Large intestine (tissue), 12 donors: Measurements from ENCODE around the gene SCRT2. TPM values are rescaled to one million over a fixed set of nuclear protein-coding genes. Genes with fewer than 3 reads are reported as not detected.
"Not testable (repeated sequence)": the region's sequence is repeated elsewhere in the genome, so short reads cannot be mapped to it uniquely, and the experiment has no call there.

Experiments
- DNase-seq, 2 donors: peaks; one replicate each; pipeline versions ENCODE4 v3.0.0 to v3.0.0-alpha.2; 2013
- H3K27ac ChIP-seq: one replicate; pipeline ENCODE4 v1.5.1; 2013; ENCODE audit warnings: low read length
- H3K27me3 ChIP-seq: 2 replicates; pipeline ENCODE4 v1.6.1; 2013; ENCODE audit warnings: low read length; ENCODE audit not compliant: control insufficient read depth, insufficient read depth
- H3K36me3 ChIP-seq: 2 replicates; pipeline ENCODE4 v1.6.1; 2013; ENCODE audit warnings: low read length; ENCODE audit not compliant: control insufficient read depth, insufficient read depth
- H3K4me1 ChIP-seq: one replicate; pipeline ENCODE4 v1.6.1; 2013; ENCODE audit warnings: low read length; ENCODE audit not compliant: control insufficient read depth, insufficient read depth
- H3K4me3 ChIP-seq: one replicate; pipeline ENCODE4 v1.5.1; 2013; ENCODE audit warnings: low read length
- H3K9me3 ChIP-seq: one replicate; pipeline ENCODE4 v1.6.1; 2013; ENCODE audit warnings: mild to moderate bottlenecking, low read depth, low read length, moderate library complexity; ENCODE audit not compliant: control insufficient read depth
- WGBS: methylation state at CpG from one replicate; pipeline ENCODE4 v1.1.5; 2013; ENCODE audit warnings: low lambda C conversion rate; ENCODE audit not compliant: insufficient coverage; 5-methylcytosine and 5-hydroxymethylcytosine counted together
- long read RNA-seq, 11 donors: transcript quantifications; one replicate each; lab custom pipeline, GENCODE V29; 2026
- polyA plus RNA-seq: library from polyadenylated mRNA; unstranded; fragments of 120-200 nt; gene quantifications from one replicate; pipeline ENCODE4 v1.2.1, GENCODE V29; 2013

Gene SCRT2
- 0.01 TPM for polyA plus RNA-seq
- long read RNA-seq, donor 1, result 0 reads
- long read RNA-seq, donor 2, result 0 reads
- long read RNA-seq, donor 3, result 0 reads
- long read RNA-seq, donor 4, result 0 reads
- long read RNA-seq, donor 5, result 0 reads
- long read RNA-seq, donor 6, result 0 reads
- long read RNA-seq, donor 7, result 0 reads
- long read RNA-seq, donor 8, result 0 reads
- long read RNA-seq, donor 9, result 0 reads
- long read RNA-seq, donor 10, result 0 reads
- long read RNA-seq, donor 11, result 0 reads

DNA sequence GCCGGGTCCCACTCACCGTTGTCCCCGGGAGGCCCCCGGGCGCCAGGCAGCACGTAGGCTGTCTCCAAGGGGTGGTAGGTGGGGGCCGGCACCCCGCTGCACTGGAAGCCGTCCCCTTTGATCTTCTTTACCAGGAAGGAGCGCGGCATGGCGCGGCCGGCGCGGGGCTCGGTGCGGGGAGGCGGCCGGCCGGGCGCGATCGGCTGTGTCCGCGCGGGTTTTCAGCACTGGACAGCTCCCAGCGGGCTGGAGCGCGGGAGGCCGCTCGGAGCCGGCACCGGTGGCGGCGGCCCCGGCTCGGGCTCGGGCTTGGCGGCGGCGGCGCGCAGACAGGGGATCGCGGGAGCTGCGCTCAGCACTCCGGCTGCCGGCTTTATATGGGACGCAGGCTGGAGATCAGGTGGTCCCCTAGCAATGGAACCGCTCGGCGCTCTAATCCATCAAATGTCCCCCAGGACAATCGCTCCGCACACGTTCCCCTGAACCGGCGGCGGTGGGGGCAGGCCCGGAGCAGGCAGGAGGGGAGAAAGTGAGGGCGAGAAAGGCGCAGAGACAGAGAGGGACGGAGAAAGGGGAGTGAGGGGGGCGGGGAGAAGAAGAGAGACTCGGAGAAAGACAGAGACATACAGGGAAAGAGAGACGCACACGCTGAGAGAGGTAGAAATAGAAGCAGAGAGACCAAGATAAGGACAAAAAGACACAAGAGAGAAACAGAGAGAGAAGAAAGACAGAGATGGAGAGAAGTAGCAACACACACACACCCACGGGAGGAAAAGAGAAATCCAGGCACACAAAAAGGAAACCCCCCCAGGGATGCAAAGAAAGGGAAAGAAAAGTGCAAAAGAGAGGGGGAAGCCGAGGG is at the start of gene SCRT2:
Gene SCRT2, minus strand, starts transcription at position 350 of the 862 bp plus-strand sequence. Its CDS starts 201 bp downstream, at position 149.
- H3K27me3 ChIP-seq, result peaks cover 79% of the 10 kb centered on the region
- H3K4me3 ChIP-seq, result peak within 1 kb of the TSS; percentile 21
- peak; percentile 71 to 83 for DNase-seq
- H3K27ac ChIP-seq, result no peak within 1 kb of the TSS
- 0% methylated on average over 3 of the region's 69 CpGs for WGBS
- no peaks in the 10 kb centered on the region for H3K36me3 ChIP-seq
- H3K4me1 ChIP-seq, result peaks cover 7% of the 10 kb centered on the region
- H3K9me3 ChIP-seq, result no peaks in the 10 kb centered on the region

GRCh38 chr20:724797-725196 is 49.2 kb upstream of the SCRT2 start:
- H3K4me3 ChIP-seq, H3K27ac ChIP-seq, H3K9me3 ChIP-seq, H3K4me1 ChIP-seq, H3K36me3 ChIP-seq, DNase-seq: not testable (repeated sequence)
- H3K27me3 ChIP-seq, result peaks cover 71% of the 10 kb centered on the region
- no CpG with 5 or more reads among the region's 7 CpGs for WGBS

DNA sequence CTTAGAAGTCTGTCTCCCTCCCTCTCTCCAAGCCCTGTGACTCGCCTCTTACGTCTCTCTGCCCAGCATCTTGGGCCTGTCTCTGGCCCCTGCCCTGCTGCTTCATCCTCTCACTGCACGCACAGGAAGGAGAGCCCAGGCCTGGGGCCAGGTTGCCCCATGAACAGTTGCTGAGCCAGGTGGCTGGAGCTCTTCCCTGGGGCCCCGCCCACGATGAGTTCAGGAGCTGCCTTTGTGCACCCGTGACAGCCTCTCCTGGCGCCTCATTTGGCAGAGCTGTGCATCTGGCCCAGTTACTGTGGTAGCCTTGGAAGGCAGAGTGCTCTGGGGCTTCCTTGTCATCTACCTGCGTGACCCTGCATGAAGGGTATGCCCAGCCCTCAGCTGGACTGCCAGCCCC is 48.2 kb upstream of the SCRT2 start:
- H3K9me3 ChIP-seq, result no peaks in the 10 kb centered on the region
- DNase-seq, result no peak
- H3K4me1 ChIP-seq, result peaks cover 3% of the 10 kb centered on the region
- peaks cover 64% of the 10 kb centered on the region for H3K27me3 ChIP-seq
- H3K36me3 ChIP-seq, result no peaks in the 10 kb centered on the region
- WGBS, result 50% methylated on average over 2 of the region's 8 CpGs
- H3K4me3 ChIP-seq, result no peak overlapping the region
- no peak overlapping the region for H3K27ac ChIP-seq

DNA sequence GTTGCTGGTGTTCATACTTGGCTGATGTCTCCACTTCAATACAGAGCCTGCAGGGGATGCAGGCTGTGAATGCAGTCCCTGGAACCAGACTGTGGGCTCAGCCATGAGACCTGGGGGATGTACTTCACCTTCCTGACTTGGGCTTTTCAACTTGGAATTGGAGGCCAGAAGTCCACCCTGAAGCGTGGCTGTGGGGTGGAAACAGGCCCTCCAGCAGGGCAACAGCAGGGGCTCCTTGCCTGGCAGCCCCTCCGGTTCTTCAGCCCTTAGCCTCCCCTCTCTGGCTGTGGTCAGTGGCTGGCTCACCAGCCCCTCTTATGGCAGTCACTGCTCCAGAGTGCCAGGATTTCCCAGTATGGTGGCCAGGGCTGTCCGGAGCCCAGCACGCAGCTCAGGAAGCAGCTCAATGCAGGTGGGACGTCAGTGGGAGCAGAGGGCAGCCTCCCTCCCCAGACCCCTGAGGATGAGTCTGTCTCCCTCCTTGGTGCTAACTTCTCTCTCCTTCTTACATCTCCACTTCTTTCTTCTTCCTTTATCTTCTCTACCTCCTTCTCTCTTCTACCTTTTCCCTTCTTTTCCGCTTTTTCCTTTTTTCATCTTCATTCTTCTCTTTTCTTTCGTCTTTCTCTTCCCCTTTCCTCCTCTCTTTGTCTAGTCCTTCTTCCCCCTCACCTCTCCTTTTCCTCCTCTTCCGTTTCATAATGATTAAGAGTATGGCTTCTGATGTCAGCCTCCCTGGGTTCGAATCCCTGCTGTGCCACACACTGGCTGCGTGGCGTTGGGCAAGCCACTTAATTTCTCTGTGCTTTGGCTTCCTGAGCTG is 47.4 kb upstream of the SCRT2 start:
- Histone ChIP-seq H3K36me3 (no peaks in the 10 kb centered on the region), H3K9me3 (no peaks in the 10 kb centered on the region), H3K27me3 (peaks cover 58% of the 10 kb centered on the region), H3K4me3 (no peak overlapping the region), H3K27ac (no peak overlapping the region), H3K4me1 (no peaks in the 10 kb centered on the region)
- 79% methylated on average over 3 of the region's 11 CpGs for whole genome bisulfite sequencing
- DNase-seq, result no peak

GRCh38 chr20:721876-722275 is 46.3 kb upstream of the SCRT2 start:
- Histone ChIP-seq H3K27ac (no peak overlapping the region), H3K4me3 (no peak overlapping the region), H3K36me3 (no peaks in the 10 kb centered on the region), H3K27me3 (peaks cover 59% of the 10 kb centered on the region), H3K4me1 (no peaks in the 10 kb centered on the region), H3K9me3 (no peaks in the 10 kb centered on the region)
- DNase-seq, result no peak
- WGBS, result no CpG with 5 or more reads among the region's 4 CpGs

DNA sequence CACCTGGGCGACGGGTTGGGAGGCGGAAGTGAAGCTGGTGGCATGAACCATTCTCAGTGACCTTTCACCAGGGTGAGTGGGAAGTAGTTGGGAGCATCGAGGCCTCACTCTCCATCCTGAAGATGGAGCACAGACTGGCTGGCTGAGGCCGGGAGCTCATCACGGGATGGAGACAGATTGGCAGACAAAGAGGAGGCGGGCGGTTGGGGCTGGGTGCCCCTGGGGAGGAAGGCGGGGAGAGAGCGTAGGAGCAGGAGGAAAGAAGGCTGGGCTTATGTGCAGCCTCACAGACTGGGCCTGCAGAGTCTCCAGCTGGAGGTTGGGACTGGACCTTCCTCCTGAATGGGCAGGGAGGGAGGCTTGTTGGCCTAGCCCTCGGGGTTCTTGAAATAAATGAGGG is 44.2 kb upstream of the SCRT2 start:
- peaks cover 50% of the 10 kb centered on the region for H3K27me3 ChIP-seq
- 60% methylated on average over 3 of the region's 11 CpGs for WGBS
- H3K9me3 ChIP-seq, result no peaks in the 10 kb centered on the region
- DNase-seq, result no peak
- no peak overlapping the region for H3K27ac ChIP-seq
- no peaks in the 10 kb centered on the region for H3K4me1 ChIP-seq
- no peak overlapping the region for H3K4me3 ChIP-seq
- H3K36me3 ChIP-seq, result no peaks in the 10 kb centered on the region

DNA sequence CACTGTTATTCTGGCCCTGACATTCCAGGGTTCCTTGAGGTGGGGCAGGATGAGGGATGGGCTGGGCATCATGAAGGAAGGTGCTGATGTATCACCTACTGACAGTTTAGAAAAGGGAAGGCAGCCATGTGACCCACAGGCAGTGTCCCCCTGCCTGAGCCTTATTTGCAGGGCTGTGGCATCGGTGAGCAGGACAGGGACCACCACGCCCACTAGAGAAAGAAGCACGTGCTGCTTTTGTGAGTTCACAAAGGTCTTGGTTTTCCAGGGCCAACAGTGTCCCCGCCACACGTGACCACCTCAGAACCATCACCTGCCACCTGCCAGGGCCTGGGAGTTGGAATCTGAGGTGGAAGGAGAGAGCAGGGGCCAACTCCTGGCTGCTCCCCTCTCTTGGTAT is 43.5 kb upstream of the SCRT2 start:
- Histone ChIP-seq H3K27me3 (peaks cover 46% of the 10 kb centered on the region), H3K9me3 (peaks cover 2% of the 10 kb centered on the region), H3K36me3 (no peaks in the 10 kb centered on the region), H3K4me3 (no peak overlapping the region), H3K4me1 (no peaks in the 10 kb centered on the region), H3K27ac (no peak overlapping the region)
- WGBS, result no CpG with 5 or more reads among the region's 5 CpGs
- no peak for DNase-seq

GRCh38 chr20:717832-718231 is 42.2 kb upstream of the SCRT2 start:
- WGBS, result no CpG with 5 or more reads among the region's 5 CpGs
- peaks cover 35% of the 10 kb centered on the region for H3K27me3 ChIP-seq
- no peak for DNase-seq

GRCh38 chr20:717271-717670 is 41.7 kb upstream of the SCRT2 start:
- H3K27ac ChIP-seq, result no peak overlapping the region
- 80% methylated on average over 2 of the region's 7 CpGs for WGBS

More at GRCh38 chr20:717832-718231, 42.2 kb upstream of the SCRT2 start:
- no peak overlapping the region for H3K4me3 ChIP-seq
- H3K9me3 ChIP-seq, result peaks cover 3% of the 10 kb centered on the region
- H3K36me3 ChIP-seq, result no peaks in the 10 kb centered on the region
- H3K27ac ChIP-seq, result no peak overlapping the region
- no peaks in the 10 kb centered on the region for H3K4me1 ChIP-seq

DNA sequence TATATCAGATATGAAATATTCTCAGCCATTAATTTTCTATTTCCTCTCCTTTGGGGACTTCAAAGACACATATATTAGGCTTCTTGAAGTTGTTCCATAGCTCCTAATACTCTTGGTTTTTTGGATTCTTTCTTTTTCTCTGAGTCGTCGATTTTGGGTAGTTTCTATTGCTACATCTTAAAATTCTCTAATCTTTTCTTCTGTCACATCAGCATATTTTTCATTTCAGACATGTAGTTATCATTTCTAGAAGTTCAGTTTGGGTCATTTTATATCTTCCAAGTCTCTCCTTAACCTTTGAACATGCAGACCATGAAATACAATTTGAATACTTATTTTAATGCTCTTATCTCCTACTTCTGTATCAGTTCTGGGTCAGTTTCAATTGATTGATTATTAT is 38.9 kb upstream of the SCRT2 start:
- peaks cover 42% of the 10 kb centered on the region for H3K27me3 ChIP-seq
- no peak for DNase-seq

More at GRCh38 chr20:717271-717670, 41.7 kb upstream of the SCRT2 start:
- Histone ChIP-seq H3K9me3 (peaks cover 3% of the 10 kb centered on the region), H3K4me1 (no peaks in the 10 kb centered on the region), H3K36me3 (no peaks in the 10 kb centered on the region), H3K4me3 (no peak overlapping the region), H3K27me3 (peaks cover 31% of the 10 kb centered on the region)
- no peak for DNase-seq

More for the DNA sequence above, 38.9 kb upstream of the SCRT2 start:
- H3K4me3 ChIP-seq, result no peak overlapping the region
- WGBS, result 96% methylated on average over 2 of the region's 2 CpGs
- no peak overlapping the region for H3K27ac ChIP-seq
- H3K4me1 ChIP-seq, result no peaks in the 10 kb centered on the region
- H3K9me3 ChIP-seq, result peaks cover 3% of the 10 kb centered on the region
- H3K36me3 ChIP-seq, result no peaks in the 10 kb centered on the region
